Lung (tissue), 12 donors: Measurements from ENCODE around the gene AK9. TPM values are rescaled to one million over a fixed set of nuclear protein-coding genes. Genes with fewer than 3 reads are reported as not detected.

Experiments
- ATAC-seq: fragments of 200-7000 bp; cut with Tn5 transposase; one replicate; pipeline ENCODE4 v1.9.1; 2020; ENCODE audit warnings: moderate number of reproducible peaks; ENCODE audit not compliant: insufficient read depth, low FRiP score
- DNase-seq, 3 donors: peaks; one replicate each; pipeline ENCODE4 v3.0.0-alpha.2; 2013 to 2017
- H3K27ac ChIP-seq, 2 donors: one replicate each; pipeline ENCODE4 v1.5.1; 2013; ENCODE audit warnings: mild to moderate bottlenecking in 2 of 2, moderate library complexity in 2 of 2, control low read depth in 1 of 2, inconsistent platforms in 1 of 2, low read depth in 1 of 2, low read length in 1 of 2
- H3K27me3 ChIP-seq, 3 donors: one replicate each; pipeline ENCODE4 v1.5.1; 2013; ENCODE audit warnings: low read length in 2 of 3; ENCODE audit not compliant: control insufficient read depth in 3 of 3, insufficient read depth in 3 of 3
- H3K36me3 ChIP-seq, 4 donors: one replicate each; pipeline ENCODE4 v1.5.1; 2013; ENCODE audit warnings: low read length in 4 of 4, mild to moderate bottlenecking in 1 of 4, moderate library complexity in 1 of 4; ENCODE audit not compliant: control insufficient read depth in 4 of 4, insufficient read depth in 4 of 4
- H3K4me1 ChIP-seq, 5 donors: one replicate each; pipeline ENCODE4 v1.5.1; 2013; ENCODE audit warnings: low read length in 5 of 5, mild to moderate bottlenecking in 2 of 5, moderate library complexity in 1 of 5; ENCODE audit not compliant: control insufficient read depth in 5 of 5, insufficient read depth in 5 of 5
- H3K4me3 ChIP-seq: one replicate; pipeline ENCODE4 v1.5.1; 2013; ENCODE audit warnings: mild to moderate bottlenecking, control low read depth, moderate library complexity
- H3K9ac ChIP-seq, 2 donors: one replicate each; pipeline ENCODE4 v1.5.1; 2013; ENCODE audit warnings: low read length in 2 of 2, control low read depth in 1 of 2; ENCODE audit not compliant: insufficient read depth in 1 of 2
- H3K9me3 ChIP-seq, 4 donors: one replicate each; pipeline ENCODE4 v1.5.1; 2013; ENCODE audit warnings: low read length in 3 of 4, mild to moderate bottlenecking in 1 of 4, moderate library complexity in 1 of 4; ENCODE audit not compliant: control insufficient read depth in 4 of 4, insufficient read depth in 3 of 4
- WGBS, 2 donors: extraction: QIAGEN DNeasy Blood & Tissue Kit; methylation state at CpG; one replicate each; pipeline ENCODE4 v1.1.7; 2013; 5-methylcytosine and 5-hydroxymethylcytosine counted together
- polyA plus RNA-seq, 2 donors: library from polyadenylated mRNA; stranded (reverse); fragments of 200-250 nt; gene quantifications; one replicate each; pipeline ENCODE4 v1.2.1, GENCODE V29; 2013
- total RNA-seq, 2 donors: library from RNA; depleted of rRNA in 1 of 2; stranded (reverse); fragments of >200 nt in 1 of 2; gene quantifications; one replicate each; pipeline ENCODE4 v1.2.1, GENCODE V29; 2014 to 2021
- TF ChIP-seq, protein P1 (sequence below): IDR thresholded peaks from 2 replicates; pipeline ENCODE4 v1.5.1; 2012; ENCODE audit warnings: mild to moderate bottlenecking; ENCODE audit errors: control extremely low read depth, extremely low read depth
- donor health status: control.
- donor health status: control.
- donor health status: Bipolar disorder and iron deficiency.
- donor health status: healthy.
- donor health status: DM: yes; HTN: yes; CAD: no.

Gene AK9
- total and polyA plus RNA-seq, 4 donors, result 4.1 to 26.3 (median 7.2) TPM

DNA sequence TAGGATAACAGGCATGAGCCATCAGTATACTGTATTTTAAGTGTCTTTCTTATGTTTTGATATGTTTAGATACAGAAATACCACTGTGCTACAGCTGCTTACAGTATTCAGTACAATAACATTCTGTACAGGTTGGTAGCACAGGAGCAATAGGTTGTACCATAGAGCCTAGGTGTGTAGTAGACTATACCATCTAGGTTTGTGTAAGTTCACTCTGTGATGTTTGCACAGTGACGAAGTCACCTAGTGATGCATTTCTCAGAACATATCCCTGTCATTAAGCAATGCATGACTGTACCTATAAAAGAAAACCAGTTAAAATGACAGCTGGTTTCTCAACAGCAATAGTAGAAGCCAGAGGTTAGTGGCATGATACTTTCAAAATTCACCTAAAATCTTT, 204.9 kb downstream of the AK9 start:
- Histone ChIP-seq H3K9me3 (no peaks in the 10 kb centered on the region), H3K36me3 (peaks cover 0 to 7% (median 2%) of the 10 kb centered on the region in 4 donors), H3K4me3 (no peak overlapping the region), H3K9ac (no peak overlapping the region), H3K27ac (no peak overlapping the region), H3K27me3 (no peaks in the 10 kb centered on the region), H3K4me1 (peaks cover 5 to 19% (median 8%) of the 10 kb centered on the region in 5 donors)
- ATAC-seq (no peak), DNase-seq (no peak)
- WGBS, 2 donors, result 74 to 87% methylated on average over 1 of the region's 1 CpG
- TF ChIP-seq, protein P1, sequence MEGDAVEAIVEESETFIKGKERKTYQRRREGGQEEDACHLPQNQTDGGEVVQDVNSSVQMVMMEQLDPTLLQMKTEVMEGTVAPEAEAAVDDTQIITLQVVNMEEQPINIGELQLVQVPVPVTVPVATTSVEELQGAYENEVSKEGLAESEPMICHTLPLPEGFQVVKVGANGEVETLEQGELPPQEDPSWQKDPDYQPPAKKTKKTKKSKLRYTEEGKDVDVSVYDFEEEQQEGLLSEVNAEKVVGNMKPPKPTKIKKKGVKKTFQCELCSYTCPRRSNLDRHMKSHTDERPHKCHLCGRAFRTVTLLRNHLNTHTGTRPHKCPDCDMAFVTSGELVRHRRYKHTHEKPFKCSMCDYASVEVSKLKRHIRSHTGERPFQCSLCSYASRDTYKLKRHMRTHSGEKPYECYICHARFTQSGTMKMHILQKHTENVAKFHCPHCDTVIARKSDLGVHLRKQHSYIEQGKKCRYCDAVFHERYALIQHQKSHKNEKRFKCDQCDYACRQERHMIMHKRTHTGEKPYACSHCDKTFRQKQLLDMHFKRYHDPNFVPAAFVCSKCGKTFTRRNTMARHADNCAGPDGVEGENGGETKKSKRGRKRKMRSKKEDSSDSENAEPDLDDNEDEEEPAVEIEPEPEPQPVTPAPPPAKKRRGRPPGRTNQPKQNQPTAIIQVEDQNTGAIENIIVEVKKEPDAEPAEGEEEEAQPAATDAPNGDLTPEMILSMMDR, result no peak

GRCh38 chr6:109485266-109485935, 205.6 kb downstream of the AK9 start:
- Histone ChIP-seq H3K27me3 (no peaks in the 10 kb centered on the region), H3K36me3 (peaks cover 4 to 9% (median 6%) of the 10 kb centered on the region in 4 donors), H3K27ac (no peak overlapping the region), H3K9ac (no peak overlapping the region), H3K9me3 (no peaks in the 10 kb centered on the region), H3K4me1 (peaks cover 7 to 24% (median 13%) of the 10 kb centered on the region in 5 donors), H3K4me3 (no peak overlapping the region)
- ATAC-seq (no peak), DNase-seq (no peak)
- TF ChIP-seq, protein P1, result no peak
- WGBS, 2 donors, result 84 to 87% methylated on average over 3 of the region's 3 CpGs

GRCh38 chr6:109484122-109484521, 206.9 kb downstream of the AK9 start:
- WGBS, 2 donors, result 48 to 55% methylated on average over 3 of the region's 3 CpGs
- H3K4me3 ChIP-seq, result no peak overlapping the region
- peaks cover 4 to 10% (median 9%) of the 10 kb centered on the region in 4 donors for H3K36me3 ChIP-seq
- H3K27ac ChIP-seq, result no peak overlapping the region
- no peak for ATAC-seq
- no peaks in the 10 kb centered on the region for H3K27me3 ChIP-seq
- TF ChIP-seq, protein P1, result no peak
- H3K4me1 ChIP-seq, result peaks cover 7 to 32% (median 14%) of the 10 kb centered on the region in 5 donors
- no peaks in the 10 kb centered on the region for H3K9me3 ChIP-seq
- peak; percentile 40 to 87 (median 78) for DNase-seq
- no peak overlapping the region for H3K9ac ChIP-seq
